Measurements from ENCODE around the gene PLA2G12B.
"Not testable (repeated sequence)": the region's sequence is repeated elsewhere in the genome, so short reads cannot be mapped to it uniquely, and the experiment has no call there.

Gene PLA2G12B

GRCh38 chr10:72911758-72912157, 42.8 kb downstream of the PLA2G12B start:
- no peak for TF ChIP-seq CTCF (IDR thresholded peaks at IDR 0.05; ENCODE audit: low read depth, low read length)
- H3K4me3 ChIP-seq (ENCODE audit: low read depth, low read length): no peak overlapping the region
- in situ Hi-C loops (cut with HindIII; ENCODE audit: low sequenced_read_pairs): no loop called here
- DNase-seq (ENCODE audit: low read depth, low spot score): no peak

GRCh38 chr10:72910705-72911104, 43.9 kb downstream of the PLA2G12B start:
- no peak for DNase-seq (ENCODE audit: low read depth, low spot score)
- in situ Hi-C loops (cut with HindIII; ENCODE audit: low sequenced_read_pairs): no loop called here
- TF ChIP-seq CTCF (IDR thresholded peaks at IDR 0.05; ENCODE audit: low read depth, low read length): no peak

GRCh38 chr10:72906446-72906845, 48.2 kb downstream of the PLA2G12B start:
- no peak for TF ChIP-seq CTCF (IDR thresholded peaks at IDR 0.05; ENCODE audit: low read depth, low read length)
- in situ Hi-C loops (cut with HindIII; ENCODE audit: low sequenced_read_pairs): no loop called here
- no peak for DNase-seq (ENCODE audit: low read depth, low spot score)
- H3K4me3 ChIP-seq (ENCODE audit: low read depth, low read length): no peak overlapping the region

More at GRCh38 chr10:72910705-72911104, 43.9 kb downstream of the PLA2G12B start:
- no peak overlapping the region for H3K4me3 ChIP-seq (ENCODE audit: low read depth, low read length)

- no peak for DNase-seq (ENCODE audit: low read depth, low spot score)
- in situ Hi-C loops (cut with HindIII; ENCODE audit: low sequenced_read_pairs): no loop called here
- H3K4me3 ChIP-seq (ENCODE audit: low read depth, low read length): no peak overlapping the region
- no peak for TF ChIP-seq CTCF (IDR thresholded peaks at IDR 0.05; ENCODE audit: low read depth, low read length)
Measured at GRCh38 chr10:72904806-72905205, 49.8 kb downstream of the PLA2G12B start.

GRCh38 chr10:72903941-72904446, 50.6 kb downstream of the PLA2G12B start:
- H3K4me3 ChIP-seq (ENCODE audit: low read depth, low read length); DNase-seq (ENCODE audit: low read depth, low spot score); in situ Hi-C loops (cut with HindIII; ENCODE audit: low sequenced_read_pairs): not testable (repeated sequence)

- in situ Hi-C loops (cut with HindIII; ENCODE audit: low sequenced_read_pairs): no loop called here
- no peak overlapping the region for H3K4me3 ChIP-seq (ENCODE audit: low read depth, low read length)
- DNase-seq (ENCODE audit: low read depth, low spot score): no peak
- TF ChIP-seq CTCF (IDR thresholded peaks at IDR 0.05; ENCODE audit: low read depth, low read length): no peak
Measured at GRCh38 chr10:72899545-72899944, 55.1 kb downstream of the PLA2G12B start.

- TF ChIP-seq CTCF (IDR thresholded peaks at IDR 0.05; ENCODE audit: low read depth, low read length): no peak
- no peak for DNase-seq (ENCODE audit: low read depth, low spot score)
- no peak overlapping the region for H3K4me3 ChIP-seq (ENCODE audit: low read depth, low read length)
- in situ Hi-C loops (cut with HindIII; ENCODE audit: low sequenced_read_pairs): no loop called here
Measured at GRCh38 chr10:72898616-72899015, 56.0 kb downstream of the PLA2G12B start.
